HG03565 (cell line): Measurements from ENCODE around the gene ZC3H14.
A peak's percentile ranks its signal among the peaks of the same experiment; 100 is the strongest.
"Not testable (repeated sequence)": the region's sequence is repeated elsewhere in the genome, so short reads cannot be mapped to it uniquely, and the experiment has no call there.

ENCODE experiments used
- ATAC-seq: cut with Tn5 transposase; IDR thresholded peaks from one replicate; pipeline ENCODE4 v1.9.1; 2021; ENCODE audit warnings: mild to moderate bottlenecking, moderate library complexity; ENCODE audit not compliant: unreplicated experiment

The ZC3H14 gene, protein sequence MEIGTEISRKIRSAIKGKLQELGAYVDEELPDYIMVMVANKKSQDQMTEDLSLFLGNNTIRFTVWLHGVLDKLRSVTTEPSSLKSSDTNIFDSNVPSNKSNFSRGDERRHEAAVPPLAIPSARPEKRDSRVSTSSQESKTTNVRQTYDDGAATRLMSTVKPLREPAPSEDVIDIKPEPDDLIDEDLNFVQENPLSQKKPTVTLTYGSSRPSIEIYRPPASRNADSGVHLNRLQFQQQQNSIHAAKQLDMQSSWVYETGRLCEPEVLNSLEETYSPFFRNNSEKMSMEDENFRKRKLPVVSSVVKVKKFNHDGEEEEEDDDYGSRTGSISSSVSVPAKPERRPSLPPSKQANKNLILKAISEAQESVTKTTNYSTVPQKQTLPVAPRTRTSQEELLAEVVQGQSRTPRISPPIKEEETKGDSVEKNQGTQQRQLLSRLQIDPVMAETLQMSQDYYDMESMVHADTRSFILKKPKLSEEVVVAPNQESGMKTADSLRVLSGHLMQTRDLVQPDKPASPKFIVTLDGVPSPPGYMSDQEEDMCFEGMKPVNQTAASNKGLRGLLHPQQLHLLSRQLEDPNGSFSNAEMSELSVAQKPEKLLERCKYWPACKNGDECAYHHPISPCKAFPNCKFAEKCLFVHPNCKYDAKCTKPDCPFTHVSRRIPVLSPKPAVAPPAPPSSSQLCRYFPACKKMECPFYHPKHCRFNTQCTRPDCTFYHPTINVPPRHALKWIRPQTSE

DNA sequence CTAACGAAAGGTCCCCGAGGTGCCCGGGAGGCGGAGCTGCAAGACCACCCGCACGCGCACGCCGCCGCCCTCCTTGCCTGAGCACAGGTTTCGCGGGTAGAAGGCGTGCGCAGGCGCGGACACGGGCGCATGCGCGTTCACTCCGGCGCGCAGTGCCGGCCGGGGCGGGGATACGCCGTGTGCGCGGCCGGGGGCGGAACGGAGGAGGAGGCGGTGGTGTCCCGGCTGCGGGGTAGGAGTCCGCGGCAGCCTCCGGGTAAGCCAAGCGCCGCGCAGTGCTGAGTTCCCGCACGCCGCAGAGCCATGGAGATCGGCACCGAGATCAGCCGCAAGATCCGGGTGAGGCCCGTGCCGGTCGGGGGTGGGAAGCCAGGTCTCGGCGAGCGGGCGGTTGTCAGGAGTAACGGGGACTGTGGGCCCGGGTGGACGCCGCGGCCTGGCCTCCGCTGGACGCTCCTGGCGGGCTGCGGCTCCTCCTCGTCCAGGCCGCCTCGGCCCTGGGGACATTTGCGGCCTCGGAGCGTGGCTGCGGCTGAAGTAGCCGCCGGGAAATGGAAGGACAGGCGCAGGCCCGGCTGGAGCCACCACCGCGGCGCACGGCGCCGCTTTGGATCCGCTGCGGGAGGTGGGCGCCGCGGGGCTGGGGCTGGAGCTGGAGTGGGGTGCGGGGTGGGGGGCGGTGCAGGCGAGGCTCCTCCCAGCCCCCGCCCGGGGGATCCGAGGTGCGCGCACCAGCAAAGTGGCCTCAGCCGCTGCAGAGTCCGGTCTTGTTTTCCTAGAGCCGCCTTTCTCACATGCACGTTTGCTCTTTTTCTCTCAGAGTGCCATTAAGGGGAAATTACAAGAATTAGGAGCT lies at the start of gene ZC3H14:
Gene ZC3H14, plus strand, starts transcription at position 207 of the 856 bp plus-strand sequence. Its CDS starts 97 bp downstream, at position 304.
- ATAC-seq = peak; percentile 84

DNA sequence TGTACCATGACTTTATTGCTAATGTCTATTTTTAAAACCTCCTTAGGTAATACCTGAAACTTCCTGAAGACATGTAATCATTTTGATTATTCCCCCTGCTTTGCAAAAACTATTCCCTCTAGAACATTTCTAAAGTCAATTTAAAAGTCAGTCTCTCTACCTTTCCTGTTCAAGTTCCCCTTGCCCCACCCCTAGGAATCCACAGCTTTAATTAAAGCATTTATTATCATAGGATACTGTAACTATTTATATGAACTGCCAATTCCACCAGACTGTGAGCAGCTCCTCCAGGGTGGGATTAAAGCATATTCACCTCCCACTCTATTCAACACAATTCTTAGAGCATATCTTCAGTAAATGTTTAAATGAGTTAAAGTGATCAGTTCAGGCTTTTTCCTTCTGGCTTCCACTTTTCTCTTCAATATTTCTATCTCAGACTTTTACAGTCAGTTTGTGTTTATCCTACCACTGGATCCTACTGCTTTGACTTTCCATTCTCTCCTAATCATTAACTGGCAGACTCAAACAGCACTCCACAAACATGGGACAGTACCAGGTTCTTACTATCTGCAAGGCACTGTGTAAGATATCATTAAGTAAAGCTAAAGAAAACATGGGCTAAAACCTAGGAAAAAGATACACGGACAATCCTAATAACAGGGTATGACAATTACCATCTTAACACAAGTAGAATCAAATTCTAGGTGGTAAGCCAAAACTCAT lies 47.2 kb upstream of the ZC3H14 start:
- no peak for ATAC-seq

DNA sequence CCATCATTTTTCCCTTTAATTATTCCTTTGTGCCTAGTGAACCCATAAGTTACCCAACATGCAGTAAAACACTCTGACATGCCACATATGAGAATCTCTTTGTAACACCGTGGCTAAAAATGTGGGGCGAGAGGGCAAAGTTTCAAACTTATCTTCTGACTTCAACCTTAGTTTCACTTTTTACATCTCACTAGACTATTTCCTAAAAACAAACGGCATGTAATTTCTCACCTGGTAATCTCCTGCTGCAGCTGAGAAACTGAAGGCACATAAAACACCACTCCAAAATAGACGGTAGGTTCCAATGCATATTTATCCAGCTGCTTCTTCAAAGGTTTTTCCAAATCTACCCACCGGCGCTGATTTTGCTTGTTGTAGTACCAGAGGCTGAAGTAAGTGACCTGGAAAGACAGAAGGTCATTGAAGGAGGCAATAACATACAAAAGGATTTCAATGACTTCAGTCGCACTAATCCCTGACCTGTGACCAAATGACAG lies 45.9 kb upstream of the ZC3H14 start:
- no peak for ATAC-seq

DNA sequence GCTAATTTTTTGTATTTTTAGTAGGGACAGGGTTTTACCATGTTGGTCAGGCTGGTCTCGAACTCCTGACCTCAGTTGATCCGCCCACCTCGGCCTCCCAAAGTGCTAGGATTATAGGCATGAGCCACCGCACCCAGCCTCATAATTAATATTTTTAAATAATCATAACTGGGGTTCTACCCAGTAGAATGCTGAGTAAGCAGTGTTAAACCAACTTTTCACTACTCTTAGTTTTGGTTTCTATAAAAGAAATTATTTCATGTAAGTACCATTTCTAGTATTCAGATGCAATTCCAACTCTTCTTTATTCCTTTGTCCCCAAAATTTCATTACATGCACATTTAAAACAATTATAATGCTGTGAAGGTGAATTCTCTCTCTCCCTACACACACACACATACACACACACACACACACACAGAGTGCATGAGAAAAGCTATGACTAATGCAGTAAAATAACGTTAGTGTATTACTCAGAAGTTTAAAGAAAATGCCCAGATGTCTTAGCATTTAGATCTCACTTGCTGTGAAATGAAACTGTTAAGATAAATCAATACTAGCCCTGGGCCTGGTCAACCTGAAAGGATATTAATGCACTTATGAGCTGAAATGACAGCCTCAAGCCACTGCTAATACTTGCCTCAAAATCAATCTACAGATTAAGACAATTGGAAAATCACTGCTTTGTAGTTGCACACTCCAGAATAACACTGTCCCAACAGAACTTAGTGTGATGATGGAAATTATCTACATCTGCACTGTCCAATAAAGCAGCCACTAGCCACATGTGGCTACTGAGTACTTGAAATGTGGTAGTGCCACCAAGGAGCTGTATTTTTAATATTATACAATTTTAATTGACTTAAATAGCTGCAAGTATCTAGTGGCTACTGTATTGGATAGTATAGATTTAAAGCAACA lies 44.0 kb upstream of the ZC3H14 start:
- no peak for ATAC-seq

DNA sequence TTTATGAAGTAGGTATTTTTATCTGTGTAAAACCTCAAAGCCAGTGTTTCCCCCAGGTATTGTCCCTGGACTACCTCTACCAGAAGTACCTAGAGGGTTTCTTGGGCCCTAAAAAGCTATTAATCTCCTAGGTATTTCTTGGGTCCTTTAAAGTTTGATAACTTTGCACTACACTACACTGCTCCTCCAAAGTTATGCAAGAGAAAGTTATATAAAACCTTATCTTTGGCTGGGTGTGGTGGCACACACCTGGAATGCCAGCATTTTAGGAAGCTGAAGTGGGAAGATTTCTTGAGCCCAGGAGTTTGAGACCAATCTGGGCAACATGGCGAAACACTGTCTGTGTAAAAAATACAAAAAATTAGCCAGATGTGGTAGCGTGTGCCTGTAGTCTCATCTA lies 42.9 kb upstream of the ZC3H14 start:
- no peak for ATAC-seq

DNA sequence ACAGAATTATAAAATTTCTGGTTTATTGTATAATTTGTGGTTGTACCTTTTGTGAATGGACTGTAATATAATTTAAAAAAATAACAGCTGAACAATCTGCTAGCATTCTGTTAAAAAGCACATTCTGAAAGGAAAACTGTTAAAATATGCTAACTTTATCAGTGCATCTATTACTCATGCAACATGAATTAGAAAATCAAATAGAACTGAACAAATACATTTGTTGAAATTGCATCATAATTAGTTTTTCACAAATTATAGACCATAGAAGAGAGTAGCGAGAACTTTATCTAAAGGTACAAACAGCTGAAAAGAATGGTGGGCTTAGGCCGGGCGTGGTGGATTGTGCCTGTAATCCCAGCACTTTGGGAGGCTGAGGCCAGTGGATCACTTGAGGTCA lies 41.0 kb upstream of the ZC3H14 start:
- ATAC-seq = no peak

DNA sequence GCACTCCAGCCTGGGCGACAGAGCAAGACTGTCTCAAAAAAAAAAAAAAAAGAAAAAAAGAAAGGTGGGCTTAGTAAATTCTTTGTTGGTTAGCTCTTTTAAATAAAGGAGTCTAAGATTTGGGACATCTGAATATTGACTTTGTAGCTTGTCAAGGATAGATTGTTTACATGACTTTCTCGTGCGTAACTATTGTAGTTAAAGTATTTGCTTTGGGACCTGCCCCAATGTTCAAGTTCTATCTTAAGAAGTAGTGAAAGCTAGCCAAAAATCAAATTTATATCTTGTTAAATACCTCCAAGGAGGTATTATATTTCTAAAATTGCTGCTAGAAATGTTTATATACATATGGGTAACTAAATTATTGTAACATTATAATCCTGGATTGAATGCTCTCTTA lies 40.4 kb upstream of the ZC3H14 start:
- ATAC-seq = no peak

DNA sequence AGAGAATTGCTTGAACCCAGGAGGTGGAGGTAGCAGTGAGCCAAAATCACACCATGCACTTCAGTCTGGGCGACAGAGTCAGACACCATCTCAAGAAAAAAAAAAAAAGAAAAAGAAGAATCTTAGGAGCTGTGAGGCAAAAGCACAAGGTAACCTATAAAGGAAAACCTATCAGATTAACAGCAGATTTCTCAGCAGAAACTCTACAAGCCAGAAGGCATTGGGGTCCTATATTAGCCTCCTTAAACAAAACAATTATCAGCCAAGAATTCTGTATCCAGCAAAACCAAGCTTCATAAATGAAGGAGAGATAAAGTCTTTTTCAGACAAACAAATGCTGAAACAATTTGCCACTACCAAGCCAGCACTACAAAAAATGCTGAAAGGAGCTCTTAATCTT lies 32.9 kb upstream of the ZC3H14 start:
- not testable (repeated sequence) for ATAC-seq

DNA sequence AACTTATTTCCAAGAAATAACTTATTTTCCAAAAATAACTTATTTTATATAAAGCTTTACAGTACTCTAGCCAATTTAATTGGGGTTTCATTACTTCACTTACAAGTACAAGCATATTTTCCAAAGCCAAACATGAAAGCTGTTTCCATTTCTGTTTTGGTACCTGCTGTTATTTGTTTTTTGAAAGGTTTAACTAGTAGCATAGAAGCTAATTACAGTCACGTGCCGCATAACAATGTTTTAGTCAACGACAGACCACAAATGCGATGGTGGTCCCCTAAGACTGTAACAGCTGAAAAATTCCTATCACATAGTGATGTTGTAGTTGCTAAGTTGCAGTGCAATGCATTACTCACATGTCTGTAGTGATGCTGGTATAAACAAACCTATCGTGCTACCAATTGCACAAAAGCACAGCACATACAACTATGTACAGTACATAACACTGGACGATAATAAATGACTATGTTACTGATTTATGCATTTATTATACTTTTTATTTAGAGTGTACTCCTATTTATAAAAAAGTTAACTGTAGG lies 29.7 kb upstream of the ZC3H14 start:
- no peak for ATAC-seq

DNA sequence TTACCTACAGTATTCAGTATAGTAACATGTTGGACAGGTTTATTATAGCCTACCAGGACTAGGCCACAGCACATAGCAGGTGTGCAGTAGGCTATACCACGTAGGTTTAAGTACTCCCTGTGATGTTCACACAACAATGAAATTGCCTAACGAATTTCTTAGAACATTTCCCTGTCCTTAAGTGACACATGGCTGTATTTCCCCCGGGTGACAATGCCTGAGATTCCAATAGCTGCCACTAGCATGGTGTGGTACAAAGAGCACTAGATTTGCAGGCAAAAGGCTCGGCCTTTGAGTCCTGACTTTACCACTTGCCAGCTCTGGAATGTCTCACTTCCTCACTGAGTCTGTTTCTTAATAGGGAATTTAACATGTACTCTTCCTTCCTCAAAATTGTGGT lies 27.7 kb upstream of the ZC3H14 start:
- ATAC-seq = no peak

DNA sequence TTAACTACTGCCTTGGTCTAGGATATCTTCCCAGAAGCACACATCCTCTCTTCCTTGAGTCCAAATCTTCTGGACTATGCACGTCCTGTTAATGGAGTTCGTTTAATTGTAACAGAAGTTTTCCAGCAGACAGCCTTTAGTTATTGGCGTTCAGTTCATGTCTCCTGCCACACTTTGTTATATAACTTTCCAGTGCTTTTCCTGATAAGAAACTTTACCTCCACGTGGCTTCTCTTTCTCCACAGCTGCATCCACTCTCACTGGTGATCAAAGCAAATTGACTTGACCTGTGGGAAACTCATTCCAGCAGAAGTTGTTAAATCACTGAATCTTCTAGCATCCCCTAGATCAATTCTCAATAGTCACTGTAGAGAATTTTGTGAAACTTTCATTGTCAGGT lies 27.0 kb upstream of the ZC3H14 start:
- ATAC-seq = no peak

DNA sequence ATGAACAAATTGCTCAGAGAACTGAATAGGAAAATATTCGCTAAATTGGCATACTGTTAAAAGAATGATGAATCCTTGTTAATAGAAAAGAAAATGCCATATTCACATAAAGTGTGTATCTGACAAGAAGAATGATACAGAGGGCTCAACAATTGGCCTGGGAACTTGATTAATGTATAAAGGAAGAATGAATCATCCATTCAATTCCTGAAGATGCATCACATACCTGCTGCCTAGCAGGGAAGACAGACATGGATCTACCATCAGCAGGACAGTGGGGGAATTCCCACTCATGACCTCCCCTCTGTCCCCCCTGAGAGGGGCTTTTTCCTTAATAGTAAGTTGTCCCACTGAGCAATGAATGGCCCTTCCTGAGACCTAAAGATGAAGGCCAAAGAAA lies 21.5 kb upstream of the ZC3H14 start:
- ATAC-seq = no peak

DNA sequence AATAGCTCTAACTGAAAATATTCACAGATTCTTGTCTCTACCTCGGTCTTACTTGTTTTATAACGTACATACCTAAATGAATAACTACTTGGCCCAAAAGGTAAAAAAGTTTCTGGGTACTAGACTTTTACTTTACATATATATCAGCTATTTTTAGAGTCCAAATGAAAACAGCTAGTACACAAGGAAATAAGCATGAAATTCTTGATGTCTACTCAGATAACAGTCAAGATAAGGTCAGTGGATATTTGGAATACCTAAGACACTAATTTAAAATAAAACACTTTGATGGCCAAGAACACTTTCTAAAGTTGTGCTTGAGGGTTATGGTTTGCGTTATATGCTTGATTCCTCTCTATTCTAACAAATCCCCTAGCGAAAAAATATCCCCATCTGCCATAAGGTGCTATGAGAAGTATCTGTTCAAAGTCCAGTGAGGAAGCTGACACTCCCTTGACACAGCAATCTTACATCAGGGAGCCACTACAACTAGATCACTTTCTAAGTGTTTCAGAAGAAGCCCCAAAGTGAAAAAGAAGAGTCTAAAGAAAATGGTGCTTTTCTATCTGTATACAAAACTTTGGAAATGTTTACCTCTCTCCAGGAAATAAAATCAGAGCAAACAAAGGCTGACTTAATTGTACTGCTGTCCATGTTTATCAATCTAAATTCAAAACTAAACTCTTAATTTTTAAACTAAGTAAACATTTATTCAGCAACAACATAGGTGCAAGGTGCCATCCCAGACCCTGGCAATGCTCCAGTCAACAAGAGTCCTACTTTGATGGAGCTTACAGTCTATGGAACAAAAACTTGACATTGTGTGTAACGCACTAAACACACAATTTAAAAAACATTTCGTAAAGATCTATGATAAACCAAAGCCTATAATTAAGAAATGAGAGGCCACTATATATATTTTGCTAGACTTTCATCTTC lies 19.7 kb upstream of the ZC3H14 start:
- no peak for ATAC-seq

DNA sequence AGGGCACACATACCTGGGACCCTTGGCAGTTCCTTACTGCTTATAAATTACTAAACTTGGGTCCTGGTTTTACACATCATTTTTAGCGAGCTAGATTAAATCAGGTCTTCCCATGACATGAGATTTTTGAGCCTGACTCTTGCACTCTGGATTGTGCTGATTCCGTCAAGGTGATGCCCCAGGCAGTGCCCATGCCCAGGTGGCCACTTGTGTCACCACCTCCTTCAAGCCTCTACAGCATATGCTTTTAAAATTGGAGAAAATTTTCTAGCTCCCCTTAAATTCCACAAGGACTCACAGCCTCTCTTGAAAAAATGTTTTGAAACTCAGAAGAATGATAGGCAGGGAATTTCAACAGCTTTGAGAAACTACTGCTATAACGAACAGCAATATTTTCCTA lies 17.6 kb upstream of the ZC3H14 start:
- ATAC-seq = no peak

DNA sequence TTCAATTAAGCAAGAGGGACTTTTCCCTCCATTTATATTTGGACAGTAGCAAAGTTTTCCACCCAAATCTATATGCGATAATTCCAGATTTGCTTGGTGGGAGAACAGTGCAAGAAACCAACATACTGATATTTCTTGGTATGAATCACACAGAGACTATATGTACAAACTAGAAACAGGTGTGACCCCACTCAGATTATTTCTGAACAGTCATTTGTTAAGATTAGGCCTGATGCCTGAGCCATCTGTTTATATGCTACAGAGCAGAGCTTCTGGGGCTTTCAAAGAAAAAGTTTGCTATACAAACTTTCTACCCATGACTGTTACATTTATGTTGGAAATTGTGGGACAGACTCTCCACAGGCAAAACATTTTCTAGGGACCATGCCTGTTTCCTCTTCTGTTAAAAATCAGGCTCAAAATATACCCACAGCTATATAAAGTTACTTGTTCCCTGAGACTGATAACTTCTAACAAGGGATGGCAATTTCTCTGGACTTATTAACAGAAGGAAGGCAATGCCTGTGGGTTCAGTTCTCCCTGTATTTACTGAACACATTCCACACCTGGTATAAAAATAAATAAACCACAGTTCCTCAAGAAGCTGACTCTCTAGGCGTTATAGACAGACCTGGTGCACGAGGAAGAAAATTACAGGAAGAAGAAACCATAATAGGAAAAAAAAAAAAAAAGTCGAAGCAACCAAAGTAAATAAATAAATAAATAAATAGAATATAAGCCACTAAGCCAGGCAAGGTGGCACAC lies 16.0 kb upstream of the ZC3H14 start:
- ATAC-seq = no peak

DNA sequence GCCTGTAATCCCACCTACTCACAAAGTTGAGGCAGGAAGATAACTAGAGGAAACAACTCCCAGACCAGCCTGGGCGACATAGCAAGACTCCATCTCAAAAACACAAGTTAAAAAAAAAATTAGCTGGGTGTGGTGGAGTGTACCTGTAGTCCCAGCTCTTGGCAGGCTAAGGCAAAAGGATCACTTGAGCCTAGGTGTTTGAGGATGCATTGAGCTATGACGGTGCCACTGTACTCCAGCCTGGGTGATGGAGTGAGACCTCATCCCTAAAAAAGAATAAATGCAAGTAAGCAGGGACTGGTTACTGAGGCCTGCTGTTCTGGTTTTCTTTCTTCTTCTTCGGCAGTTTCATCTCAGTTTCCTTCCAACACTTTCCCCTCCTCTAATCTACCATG lies 15.5 kb upstream of the ZC3H14 start:
- no peak for ATAC-seq

DNA sequence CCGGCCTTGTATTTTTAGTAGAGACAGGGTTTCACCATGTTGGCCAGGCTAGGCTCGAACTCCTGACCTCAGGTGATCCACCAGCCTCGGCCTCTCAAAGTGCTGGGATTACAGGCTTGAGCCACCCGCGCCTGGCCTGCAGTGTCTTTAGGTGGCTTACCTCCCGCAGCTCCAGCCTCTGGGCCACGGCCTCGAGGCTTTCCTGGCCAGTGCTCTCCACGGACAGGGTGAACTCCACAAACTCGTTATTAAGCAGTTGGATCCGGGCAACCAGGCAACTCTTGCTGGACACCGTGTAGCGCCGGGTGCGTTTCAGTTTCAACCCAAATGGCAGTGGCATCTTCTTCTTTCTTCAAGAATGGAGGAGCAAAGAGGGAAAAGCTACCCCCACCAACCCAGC lies 12.8 kb upstream of the ZC3H14 start:
- no peak for ATAC-seq
